GM12878 (cell line): ENCODE data around the gene FAS.

Experiments used
- MEF2A ChIP-seq: IDR thresholded peaks from 2 replicates; pipeline ENCODE4 v1.6.1; 2011; ENCODE audit warnings: low read depth, mild to moderate bottlenecking, low read length, moderate library complexity; ENCODE audit not compliant: insufficient read depth
- POLR2A ChIP-seq: IDR thresholded peaks from 2 replicates; pipeline ENCODE4 v1.6.1; 2011; ENCODE audit warnings: low read depth, mild to moderate bottlenecking, low read length
- POU2F2 ChIP-seq: IDR thresholded peaks from 3 replicates; pipeline ENCODE4 v1.6.1; 2011; ENCODE audit warnings: low read depth, mild to moderate bottlenecking, low read length, borderline replicate concordance
- RFX5 ChIP-seq: IDR thresholded peaks from 2 replicates; pipeline ENCODE4 v1.6.1; 2011; ENCODE audit warnings: low read depth, low read length, improper control_type of control experiment
- TCF12 ChIP-seq: IDR thresholded peaks from 2 replicates; pipeline ENCODE4 v1.6.1; 2011; ENCODE audit warnings: low read depth, mild to moderate bottlenecking, low read length

- TF ChIP-seq POU2F2: no peak
- TF ChIP-seq POLR2A: no peak
- TF ChIP-seq RFX5: no peak
- TF ChIP-seq TCF12: no peak
- no peak for TF ChIP-seq MEF2A
Observed at GRCh38 chr10:88954458-88955083, 36.0 kb upstream of the FAS start.
